Epithelial cell of prostate (primary cell): ENCODE results near the gene CSTF2T.

Source experiments
- DNase-seq: peaks from one replicate; pipeline ENCODE4 v3.0.0-alpha.2; 2011; ENCODE audit warnings: low read depth, low spot score
- H3K27ac ChIP-seq: fragments of 450-650 bp; 2 replicates; pipeline ENCODE4 v1.5.1; 2017; ENCODE audit warnings: mild to moderate bottlenecking

Gene CSTF2T, protein sequence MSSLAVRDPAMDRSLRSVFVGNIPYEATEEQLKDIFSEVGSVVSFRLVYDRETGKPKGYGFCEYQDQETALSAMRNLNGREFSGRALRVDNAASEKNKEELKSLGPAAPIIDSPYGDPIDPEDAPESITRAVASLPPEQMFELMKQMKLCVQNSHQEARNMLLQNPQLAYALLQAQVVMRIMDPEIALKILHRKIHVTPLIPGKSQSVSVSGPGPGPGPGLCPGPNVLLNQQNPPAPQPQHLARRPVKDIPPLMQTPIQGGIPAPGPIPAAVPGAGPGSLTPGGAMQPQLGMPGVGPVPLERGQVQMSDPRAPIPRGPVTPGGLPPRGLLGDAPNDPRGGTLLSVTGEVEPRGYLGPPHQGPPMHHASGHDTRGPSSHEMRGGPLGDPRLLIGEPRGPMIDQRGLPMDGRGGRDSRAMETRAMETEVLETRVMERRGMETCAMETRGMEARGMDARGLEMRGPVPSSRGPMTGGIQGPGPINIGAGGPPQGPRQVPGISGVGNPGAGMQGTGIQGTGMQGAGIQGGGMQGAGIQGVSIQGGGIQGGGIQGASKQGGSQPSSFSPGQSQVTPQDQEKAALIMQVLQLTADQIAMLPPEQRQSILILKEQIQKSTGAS

DNA sequence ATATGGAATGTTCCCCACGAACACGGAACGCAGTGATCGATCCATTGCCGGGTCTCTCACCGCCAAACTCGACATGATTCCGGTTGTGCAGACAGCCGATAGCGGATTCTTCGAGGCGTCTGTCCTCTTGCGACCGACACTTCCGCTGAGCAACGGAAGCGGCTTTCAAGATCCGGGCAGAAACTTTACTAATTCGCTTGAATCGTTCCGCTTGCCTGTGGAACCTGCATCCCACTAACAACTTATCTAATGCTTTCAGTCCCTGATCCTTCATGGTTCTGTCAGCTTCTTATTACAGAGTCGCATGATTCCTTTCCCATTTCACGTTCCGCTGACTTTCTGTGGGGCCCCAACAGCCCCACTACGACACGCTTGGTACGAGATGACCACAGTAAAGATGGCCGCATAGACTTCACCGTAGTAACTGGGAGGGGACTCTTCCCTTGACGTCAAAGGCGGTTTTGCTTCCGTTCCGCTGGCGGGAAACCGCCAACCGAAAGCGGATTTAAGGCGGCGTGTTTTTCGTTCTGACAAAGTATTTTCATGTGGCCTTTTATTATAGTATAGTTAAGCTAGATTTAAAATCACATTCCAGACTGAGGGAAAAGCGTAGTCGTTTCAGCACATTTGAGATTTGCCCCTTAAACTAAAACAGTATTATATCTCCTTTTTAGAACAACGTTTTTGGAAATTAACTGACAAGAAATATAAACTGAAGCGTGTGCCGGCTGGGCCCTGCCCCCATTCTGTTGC lies at the start of gene CSTF2T:
CSTF2T (minus strand) TSS at position 121 of the 753 bp plus-strand sequence; CDS start at position 75, 46 bp downstream.
- DNase-seq, result peak; percentile 65
- H3K27ac ChIP-seq, result peak within 1 kb of the TSS; percentile 78

GRCh38 chr10:51748959-51749358 lies 49.6 kb upstream of the CSTF2T start:
- no peak overlapping the region for H3K27ac ChIP-seq
- DNase-seq, result no peak

GRCh38 chr10:51747216-51747615 lies 47.8 kb upstream of the CSTF2T start:
- no peak overlapping the region for H3K27ac ChIP-seq
- DNase-seq, result no peak

GRCh38 chr10:51745397-51745796 lies 46.0 kb upstream of the CSTF2T start:
- no peak for DNase-seq
- no peak overlapping the region for H3K27ac ChIP-seq

DNA sequence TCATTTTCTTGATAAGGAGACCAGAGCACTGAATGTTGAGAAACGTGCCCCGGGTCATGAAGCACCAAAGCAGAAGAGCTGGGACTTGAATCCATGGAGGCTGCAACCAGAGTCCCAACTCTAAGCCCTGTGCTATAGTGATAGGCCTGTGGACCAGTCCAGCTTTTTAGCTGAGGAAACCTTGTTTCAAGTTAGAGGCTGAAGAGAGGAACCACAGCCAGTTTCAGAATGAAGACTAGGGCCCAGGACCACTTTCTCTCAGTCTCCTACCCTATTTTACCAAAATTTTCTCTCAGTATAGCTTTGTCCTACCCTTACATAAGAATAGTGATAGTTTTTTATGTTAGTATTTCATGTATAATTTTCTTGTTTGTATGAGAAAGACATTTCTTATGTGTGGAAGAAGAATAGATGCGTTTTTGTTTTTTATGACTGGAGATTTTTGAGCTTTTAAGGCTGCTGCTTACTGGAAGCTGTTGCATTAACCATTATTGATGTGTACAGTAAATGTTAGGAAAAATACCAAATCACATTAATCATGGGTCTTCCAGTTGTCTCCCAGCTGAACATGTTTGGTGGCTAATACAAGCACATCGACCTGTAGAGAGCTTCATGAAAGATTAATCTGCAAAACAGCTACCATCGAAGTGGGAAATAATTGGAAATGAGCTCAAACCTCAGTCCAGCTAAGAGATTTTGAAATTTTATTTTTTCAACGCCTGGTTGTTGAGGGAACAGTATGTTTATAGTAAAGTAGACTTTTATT lies 45.0 kb upstream of the CSTF2T start:
- no peak overlapping the region for H3K27ac ChIP-seq

DNA sequence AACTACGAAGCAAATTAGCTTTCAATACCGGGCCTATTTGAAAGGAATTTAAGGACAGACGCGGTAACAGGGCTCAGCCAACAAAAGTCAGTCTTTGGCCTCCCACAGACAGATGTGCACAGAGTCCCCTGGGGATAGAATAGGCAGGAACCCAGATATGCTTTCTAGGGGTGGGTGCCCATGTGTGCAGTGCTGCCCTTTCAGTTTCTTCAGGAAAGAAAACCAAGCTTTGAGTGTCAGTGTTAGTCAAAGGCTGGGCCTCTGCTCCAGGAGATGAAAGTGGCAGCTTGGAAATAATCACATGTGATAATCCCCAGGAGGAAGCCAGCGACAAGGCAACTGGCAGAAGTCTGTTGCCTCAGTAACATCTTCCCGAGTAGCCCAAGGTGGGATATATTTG lies 43.8 kb upstream of the CSTF2T start:
- H3K27ac ChIP-seq, result no peak overlapping the region
- no peak for DNase-seq

More for the DNA sequence above, 45.0 kb upstream of the CSTF2T start:
- DNase-seq, result no peak

DNA sequence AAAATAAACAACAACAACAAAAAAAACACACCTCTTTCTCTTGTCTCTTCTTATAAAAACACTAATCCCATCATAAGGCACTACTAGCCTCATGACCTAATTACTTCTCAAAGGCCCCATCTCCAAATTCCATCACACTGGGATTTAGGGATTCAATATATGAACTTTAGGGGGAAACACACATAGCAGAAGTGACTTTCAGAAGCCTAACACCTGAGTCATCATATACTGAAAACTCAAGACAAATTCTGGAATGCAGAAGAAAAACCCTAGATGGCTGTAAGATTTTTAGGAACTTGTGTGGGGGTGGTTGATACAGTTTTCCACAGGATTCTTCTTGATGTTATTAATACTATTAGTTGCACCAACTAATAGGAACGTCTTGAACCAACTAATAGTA lies 33.7 kb upstream of the CSTF2T start:
- DNase-seq, result no peak
- no peak overlapping the region for H3K27ac ChIP-seq

GRCh38 chr10:51729822-51730555 lies 30.6 kb upstream of the CSTF2T start:
- no peak for DNase-seq
- no peak overlapping the region for H3K27ac ChIP-seq

- no peak for DNase-seq
- no peak overlapping the region for H3K27ac ChIP-seq
These were observed 24.6 kb upstream of the CSTF2T start for GRCh38 chr10:51724038-51724437.

DNA sequence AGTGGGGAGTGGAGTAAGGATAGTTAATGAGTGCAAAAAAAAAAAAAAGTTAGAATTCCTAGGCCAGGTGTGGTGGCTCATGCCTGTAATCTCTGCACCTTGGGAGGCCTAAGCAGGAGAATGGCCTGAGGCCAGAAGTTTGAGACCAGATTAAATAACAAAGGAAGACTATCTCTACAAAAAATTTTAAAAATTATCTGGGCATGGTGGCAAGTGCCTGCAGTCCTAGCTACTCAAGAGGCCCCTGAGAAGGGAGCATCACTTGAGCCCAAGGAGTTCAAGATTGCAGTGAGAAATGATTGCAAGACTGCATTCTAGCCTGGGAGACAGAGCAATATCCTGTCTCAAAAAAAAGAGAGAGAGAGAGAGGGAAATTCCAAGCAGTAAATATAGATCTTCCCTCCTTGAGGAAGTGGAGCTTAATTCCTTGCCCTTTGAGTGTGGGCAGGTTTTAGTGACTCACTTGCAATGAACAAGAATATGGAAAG lies 19.5 kb upstream of the CSTF2T start:
- peak; percentile 41 for DNase-seq
- peak overlapping the region; percentile 21 for H3K27ac ChIP-seq

DNA sequence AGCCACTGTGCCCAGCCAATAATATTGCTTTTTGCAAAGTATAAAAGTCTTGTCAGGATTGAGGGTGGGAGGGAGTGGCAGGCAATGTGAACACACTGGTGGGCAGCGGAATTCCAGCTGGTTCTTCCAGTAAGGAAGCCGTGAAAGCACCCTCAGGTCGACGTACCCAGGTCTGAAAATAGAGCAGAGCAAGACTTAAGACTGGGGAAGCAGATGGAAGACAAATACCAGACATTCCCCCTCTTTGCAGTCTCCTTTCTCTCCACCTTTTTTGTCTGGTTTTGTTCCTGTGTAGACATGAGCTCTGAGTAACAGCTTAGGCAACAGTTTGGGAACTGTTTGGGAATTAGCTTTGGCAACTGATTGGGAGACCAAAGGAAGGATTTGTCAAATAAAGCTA lies 17.6 kb upstream of the CSTF2T start:
- no peak overlapping the region for H3K27ac ChIP-seq
- no peak for DNase-seq

DNA sequence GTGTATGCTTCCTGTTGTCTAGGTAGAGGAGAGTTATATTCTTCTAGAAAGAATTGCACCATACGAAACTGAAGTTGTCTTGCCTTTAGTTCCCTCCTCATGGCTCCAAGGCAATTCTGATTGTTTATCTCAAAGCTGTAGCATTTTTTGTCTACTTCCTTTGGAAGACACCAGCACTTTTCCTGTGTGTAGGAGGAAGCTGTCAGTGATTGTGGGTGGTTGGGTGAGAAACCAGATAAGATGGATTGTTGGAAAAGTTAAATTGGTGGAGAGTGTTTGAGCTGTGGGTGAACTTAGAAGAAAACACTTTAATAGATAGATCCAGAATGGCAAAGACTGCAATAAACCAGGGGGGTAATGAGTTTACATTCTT lies 12.1 kb upstream of the CSTF2T start:
- no peak for DNase-seq
- H3K27ac ChIP-seq, result no peak overlapping the region

GRCh38 chr10:51709324-51709972 lies 10.1 kb upstream of the CSTF2T start:
- no peak for DNase-seq
- no peak overlapping the region for H3K27ac ChIP-seq

DNA sequence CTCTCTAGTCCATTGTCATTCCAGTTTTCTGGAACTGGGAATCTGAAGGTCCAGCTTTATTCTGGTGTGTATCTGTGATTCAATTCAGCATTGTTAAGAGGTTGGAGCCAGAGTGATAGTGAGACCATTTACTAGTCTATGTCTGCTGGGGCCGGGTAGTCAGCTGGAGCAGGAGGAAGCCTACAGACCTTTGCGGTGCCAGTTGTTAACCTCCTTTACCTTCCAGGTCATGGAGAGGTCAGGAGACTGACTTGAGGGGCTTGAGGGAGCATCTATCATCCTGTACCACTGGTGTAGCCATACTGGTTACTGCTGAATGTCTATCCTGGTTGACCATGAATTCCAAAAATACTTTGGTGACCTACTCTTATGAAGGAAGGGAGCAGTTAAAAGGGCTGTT lies 9.2 kb upstream of the CSTF2T start:
- no peak for DNase-seq
- H3K27ac ChIP-seq, result no peak overlapping the region

GRCh38 chr10:51707821-51708424 lies 8.5 kb upstream of the CSTF2T start:
- no peak for DNase-seq
- no peak overlapping the region for H3K27ac ChIP-seq

DNA sequence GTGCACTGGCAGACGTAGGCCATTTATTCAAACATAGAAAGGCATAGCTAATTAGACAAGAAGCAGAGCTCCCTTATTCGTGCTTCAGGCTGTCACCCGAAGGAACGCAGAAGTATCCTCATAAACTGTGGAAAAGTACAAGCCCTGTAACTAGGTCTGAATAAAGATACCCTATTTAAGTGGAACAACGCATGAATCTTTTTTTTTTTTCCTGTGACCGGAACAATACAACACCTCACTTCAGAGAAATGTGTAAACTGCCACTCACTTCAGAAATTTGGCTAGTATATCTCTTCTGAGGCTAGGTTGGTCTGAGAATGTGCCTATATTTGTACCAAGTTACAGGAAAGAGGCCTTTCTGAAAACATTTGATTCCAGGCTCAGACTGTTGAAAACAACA lies 8.0 kb upstream of the CSTF2T start:
- DNase-seq, result no peak
- no peak overlapping the region for H3K27ac ChIP-seq

GRCh38 chr10:51706225-51706624 lies 6.8 kb upstream of the CSTF2T start:
- H3K27ac ChIP-seq, result no peak overlapping the region
- no peak for DNase-seq

GRCh38 chr10:51705774-51706173 lies 6.4 kb upstream of the CSTF2T start:
- no peak overlapping the region for H3K27ac ChIP-seq
- DNase-seq, result no peak
